Endothelial cell of umbilical vein (primary cell): ENCODE data around the gene LYZL4. TPM values are rescaled to one million over a fixed set of nuclear protein-coding genes. Genes with fewer than 3 reads are reported as not detected.

ENCODE experiments used
- BruUV-seq: library from RNA; stranded (reverse); fragments of 400-500 nt; replicated peaks from 2 replicates; lab custom pipeline; 2021; lab: Mats Ljungman, UMichigan
- CTCF ChIA-PET: fragments of 300-600, 350-600 bp; sonication (Branson Sonifier 250); formaldehyde crosslinking; loops from one replicate; lab custom pipeline; 2021; ENCODE audit warnings: antibody characterized with exemption, inconsistent platforms; lab: Charles Lee
- POLR2A ChIA-PET: fragments of 300-600, 350-600 bp; sonication (Branson Sonifier 250); formaldehyde crosslinking; loops from one replicate; lab custom pipeline; 2021; ENCODE audit warnings: antibody characterized with exemption, inconsistent platforms; lab: Charles Lee
- DNase-seq: peaks from one replicate; pipeline ENCODE4 v3.0.0-alpha.2; 2011; ENCODE audit warnings: low read depth, low spot score
- FAIRE-seq: peaks from 2 replicates; lab custom pipeline; 2011; peaks lifted over from hg19 to GRCh38; lab: Jason Lieb, UNC
- H2AFZ ChIP-seq: 2 replicates; pipeline ENCODE4 v1.6.0; 2012; ENCODE audit warnings: low read depth, low read length, control low read depth, inconsistent platforms
- H3K27ac ChIP-seq: 2 replicates; pipeline ENCODE4 v1.5.1; 2011; ENCODE audit warnings: low read depth, mild to moderate bottlenecking, control low read depth, low read length, moderate library complexity; ENCODE audit not compliant: insufficient read depth
- H3K27me3 ChIP-seq, 2 experiments: 2 replicates each; pipeline versions ENCODE4 v1.6.0 to v1.6.1; 2011; ENCODE audit warnings: low read length in 2 of 2, mixed read lengths in 1 of 2; ENCODE audit not compliant: control insufficient read depth in 2 of 2, insufficient read depth in 2 of 2
- H3K36me3 ChIP-seq, 2 experiments: 2 replicates in 1 of 2; 3 replicates in 1 of 2; pipeline ENCODE4 v1.5.1; 2011; ENCODE audit warnings: low read length in 2 of 2, mild to moderate bottlenecking in 1 of 2, moderate library complexity in 1 of 2; ENCODE audit not compliant: control insufficient read depth in 2 of 2, insufficient read depth in 2 of 2; ENCODE audit errors: extremely low read depth in 1 of 2
- H3K4me1 ChIP-seq: 3 replicates; pipeline ENCODE4 v1.5.1; 2011; ENCODE audit warnings: mild to moderate bottlenecking, low read length; ENCODE audit not compliant: control insufficient read depth, insufficient read depth; ENCODE audit errors: extremely low read depth
- H3K4me2 ChIP-seq: 2 replicates; pipeline ENCODE4 v1.6.1; 2011; ENCODE audit warnings: low read length, control low read depth, mixed read lengths; ENCODE audit not compliant: insufficient read depth
- H3K4me3 ChIP-seq, 3 experiments: fragments of 200-600 bp in 1 of 3; sonication (generic), shearing (Covaris generic) in 1 of 3; replicated peaks in 1 of 3; 2 replicates each; pipeline ENCODE4 v1.5.1; 2011 to 2016; ENCODE audit warnings: control low read depth in 3 of 3, low read length in 3 of 3, mild to moderate bottlenecking in 2 of 3, inconsistent platforms in 1 of 3, low read depth in 1 of 3, moderate library complexity in 1 of 3; ENCODE audit not compliant: insufficient read depth in 1 of 3
- H3K79me2 ChIP-seq: 2 replicates; pipeline ENCODE4 v1.6.0; 2012; ENCODE audit warnings: low read length, inconsistent platforms; ENCODE audit not compliant: control insufficient read depth, insufficient read depth
- H3K9ac ChIP-seq: replicated peaks from 2 replicates; pipeline ENCODE3; 2011; ENCODE audit warnings: low read length, control low read depth; ENCODE audit not compliant: insufficient read depth; ENCODE audit errors: extremely low read depth
- H3K9me1 ChIP-seq: replicated peaks from 3 replicates; pipeline ENCODE4 v1.6.0; 2011; ENCODE audit warnings: mild to moderate bottlenecking, low read length; ENCODE audit not compliant: control insufficient read depth, insufficient read depth; ENCODE audit errors: extremely low read depth
- H3K9me3 ChIP-seq: replicated peaks from 2 replicates; pipeline ENCODE4 v1.5.1; 2012; ENCODE audit warnings: low read length, inconsistent platforms; ENCODE audit not compliant: control insufficient read depth, insufficient read depth
- H4K20me1 ChIP-seq: replicated peaks from 2 replicates; pipeline ENCODE3; 2011; ENCODE audit warnings: mild to moderate bottlenecking, low read length; ENCODE audit not compliant: control insufficient read depth, insufficient read depth; ENCODE audit errors: extremely low read depth
- CTCF ChIP-seq, 2 donors: IDR thresholded peaks; 1 replicate in 1 of 2; 2 replicates in 1 of 2; pipeline ENCODE4 v1.5.1; 2011; ENCODE audit warnings: low read length in 2 of 2, mild to moderate bottlenecking in 2 of 2, moderate library complexity in 2 of 2, control low read depth in 1 of 2, inconsistent platforms in 1 of 2, low read depth in 1 of 2; ENCODE audit not compliant: insufficient read depth in 1 of 2; ENCODE audit errors: extremely low read depth in 1 of 2
- EZH2 ChIP-seq: IDR thresholded peaks from 2 replicates; pipeline ENCODE4 v1.6.1; 2012; ENCODE audit warnings: borderline replicate concordance, low read depth, mild to moderate bottlenecking, moderate library complexity, low read length, inconsistent platforms; ENCODE audit not compliant: severe bottlenecking
- FOS ChIP-seq: IDR thresholded peaks from 2 replicates; pipeline ENCODE4 v1.6.1; 2011; ENCODE audit warnings: mild to moderate bottlenecking, low read length, moderate library complexity, borderline replicate concordance; ENCODE audit not compliant: insufficient read depth
- GATA2 ChIP-seq: IDR thresholded peaks from 2 replicates; pipeline ENCODE4 v1.7.0; 2011; ENCODE audit warnings: low read depth, mild to moderate bottlenecking, moderate library complexity, mixed read lengths, low read length; ENCODE audit not compliant: insufficient read length, insufficient read depth
- JUN ChIP-seq: IDR thresholded peaks from 2 replicates; pipeline ENCODE4 v1.6.1; 2011; ENCODE audit warnings: borderline replicate concordance, low read depth; ENCODE audit not compliant: insufficient read length, insufficient read depth
- MYC ChIP-seq: IDR thresholded peaks from one replicate; pipeline ENCODE4 v1.6.1; 2011; ENCODE audit warnings: mild to moderate bottlenecking, low read depth, low read length
- POLR2A ChIP-seq: IDR thresholded peaks from 2 replicates; pipeline ENCODE4 v1.6.1; 2012; ENCODE audit warnings: low read depth, mild to moderate bottlenecking, control low read depth, low read length
- POLR2AphosphoS5 ChIP-seq: IDR thresholded peaks from 2 replicates; pipeline ENCODE4 v1.6.1; 2012; ENCODE audit warnings: low read depth, mild to moderate bottlenecking, control low read depth, low read length, moderate library complexity; ENCODE audit not compliant: insufficient read depth
- dilution Hi-C: fragments of 300-500 bp; cut with MboI; formaldehyde crosslinking; loops from one replicate; pipeline ENCODE4 v1.15.0; 2019; ENCODE audit warnings: low sequenced_read_pairs; ENCODE audit not compliant: extremely low pct_ligation_motif_present
- intact Hi-C: fragments of 100-400 bp; cut with micrococcal nuclease; formaldehyde crosslinking; loops from one replicate; pipeline ENCODE4 v1.10.0; 2022
- polyA plus RNA-seq, 4 experiments: library from polyadenylated mRNA; depleted of rRNA in 3 of 4; stranded (reverse) in 3 of 4; unstranded in 1 of 4; fragments of >200 nt; gene quantifications; 2 replicates each; pipeline versions ENCODE4 v1.2.1 to v1.2.3, GENCODE V29; 2011 to 2012; ENCODE audit warnings: missing spikeins in 1 of 4
- total RNA-seq: library from RNA; stranded (reverse); gene quantifications from 2 replicates; pipeline ENCODE4 v1.2.3, GENCODE V29; 2021
- TF ChIP-seq, protein P1 (sequence below): IDR thresholded peaks from 2 replicates; pipeline ENCODE4 v1.6.1; 2011; ENCODE audit not compliant: insufficient read depth, insufficient read length

LYZL4 gene
- total and polyA plus RNA-seq, 2 donors (not counting 3 experiments of a cell fraction or from before 2014, with no cell fraction given): 0.41 TPM; not detected in 1

DNA sequence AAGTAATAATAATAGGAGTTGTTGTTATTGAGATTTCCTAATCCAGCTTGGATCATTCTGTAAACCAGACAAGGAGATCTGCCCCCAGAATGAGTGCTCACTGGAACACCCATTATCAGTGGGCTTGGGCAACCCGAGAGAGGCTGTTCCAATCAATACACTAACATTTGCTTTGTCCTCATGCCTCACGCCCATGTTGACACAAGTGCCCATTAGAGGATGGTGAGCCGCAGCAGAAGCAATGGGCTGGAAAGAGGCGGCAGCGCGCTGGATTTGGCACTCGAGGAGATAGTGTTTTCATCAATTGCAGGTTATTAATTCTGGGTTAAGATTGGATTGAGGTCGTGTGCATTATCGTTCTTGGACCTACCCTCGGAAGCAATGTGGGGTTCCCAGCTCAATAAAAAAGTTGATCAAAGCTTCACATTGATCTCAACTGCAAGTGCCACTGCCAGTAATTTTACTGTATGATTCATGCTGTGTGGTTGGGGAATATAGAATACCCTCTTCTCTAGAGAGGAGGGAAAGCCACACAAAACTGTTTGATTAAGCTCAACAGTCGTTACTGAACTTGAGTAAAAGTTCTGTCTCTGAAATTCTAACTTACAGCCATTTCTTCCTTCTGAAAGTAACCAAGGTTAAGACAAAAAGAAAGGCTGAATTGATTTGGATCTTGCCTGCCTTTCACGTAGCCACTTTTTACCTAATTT lies 15.7 kb downstream of the LYZL4 start:
- FAIRE-seq (no peak), DNase-seq (no peak)
- H3K4me2 ChIP-seq: no peak overlapping the region
- H3K36me3 ChIP-seq: no peaks in the 10 kb centered on the region
- CTCF ChIA-PET: interaction anchor here (1.2 kb wide), 1 partner anchor 147 kb away, joined by 3 read pairs; no protein-coding TSS in a partner anchor
- H3K79me2 ChIP-seq: no peaks in the 10 kb centered on the region
- H3K9ac ChIP-seq: no peak overlapping the region
- intact Hi-C loops (no loop called here), dilution Hi-C loops (no loop called here)
- TF ChIP-seq MYC (no peak), CTCF (IDR thresholded peaks at IDR 0.05; ENCODE audit: extremely low read depth in 1 of 2, insufficient read depth in 1 of 2, low read depth in 1 of 2, low read length in 2 of 2) (no peak), FOS (no peak), JUN (no peak), POLR2A (no peak), GATA2 (no peak), POLR2AphosphoS5 (no peak), EZH2 (no peak)
- TF ChIP-seq, protein P1, sequence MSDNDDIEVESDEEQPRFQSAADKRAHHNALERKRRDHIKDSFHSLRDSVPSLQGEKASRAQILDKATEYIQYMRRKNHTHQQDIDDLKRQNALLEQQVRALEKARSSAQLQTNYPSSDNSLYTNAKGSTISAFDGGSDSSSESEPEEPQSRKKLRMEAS: no peak
- H3K4me3 ChIP-seq: no peak overlapping the region
- H3K9me1 ChIP-seq: no peaks in the 10 kb centered on the region
- no peak overlapping the region for H2AFZ ChIP-seq
- no peak overlapping the region for H3K27ac ChIP-seq
- no TSS peak for BruUV-seq
- no peaks in the 10 kb centered on the region for H3K4me1 ChIP-seq
- H3K27me3 ChIP-seq: peaks cover 0 to 3% of the 10 kb centered on the region in 2 experiments
- no peaks in the 10 kb centered on the region for H4K20me1 ChIP-seq
- POLR2A ChIA-PET: no interaction called here
- H3K9me3 ChIP-seq: no peaks in the 10 kb centered on the region
